Duodenal mucosa (tissue), 2 donors: ENCODE data around the gene MRPS25.
A peak's percentile ranks its signal among the peaks of the same experiment; 100 is the strongest.

Experiments
- H3K27ac ChIP-seq: one replicate; pipeline ENCODE4 v1.7.0; 2013; ENCODE audit warnings: low read depth, low read length
- H3K27me3 ChIP-seq, 2 donors: one replicate each; pipeline ENCODE4 v1.7.0; 2013; ENCODE audit warnings: low read length in 2 of 2, control low read depth in 1 of 2; ENCODE audit not compliant: insufficient read depth in 2 of 2, control insufficient read depth in 1 of 2
- H3K36me3 ChIP-seq, 2 donors: one replicate each; pipeline ENCODE4 v1.7.0; 2013; ENCODE audit warnings: low read length in 2 of 2, control low read depth in 1 of 2; ENCODE audit not compliant: insufficient read depth in 2 of 2, control insufficient read depth in 1 of 2
- H3K4me1 ChIP-seq, 2 donors: one replicate each; pipeline ENCODE4 v1.7.0; 2013; ENCODE audit warnings: low read length in 2 of 2, control low read depth in 1 of 2; ENCODE audit not compliant: insufficient read depth in 2 of 2, control insufficient read depth in 1 of 2
- H3K4me3 ChIP-seq, 2 donors: one replicate each; pipeline ENCODE4 v1.7.0; 2013; ENCODE audit warnings: low read length in 2 of 2, low read depth in 1 of 2
- H3K9ac ChIP-seq, 2 donors: one replicate each; pipeline ENCODE4 v1.7.0; 2013; ENCODE audit warnings: low read length in 2 of 2, low read depth in 1 of 2
- H3K9me3 ChIP-seq, 2 donors: one replicate each; pipeline ENCODE4 v1.7.0; 2013; ENCODE audit warnings: low read length in 2 of 2, control low read depth in 1 of 2; ENCODE audit not compliant: control insufficient read depth in 1 of 2

MRPS25 gene

GRCh38 chr3:15086263-15086662 is 21.1 kb upstream of the MRPS25 start:
- Histone ChIP-seq H3K4me1 (no peaks in the 10 kb centered on the region), H3K36me3 (peaks cover 33 to 73% of the 10 kb centered on the region in 2 donors), H3K9me3 (no peaks in the 10 kb centered on the region), H3K27me3 (no peaks in the 10 kb centered on the region), H3K9ac (no peak overlapping the region), H3K4me3 (no peak overlapping the region), H3K27ac (no peak overlapping the region)

GRCh38 chr3:15083252-15083651 is 18.1 kb upstream of the MRPS25 start:
- Histone ChIP-seq H3K4me3 (no peak overlapping the region), H3K9me3 (no peaks in the 10 kb centered on the region), H3K27me3 (no peaks in the 10 kb centered on the region), H3K4me1 (no peaks in the 10 kb centered on the region), H3K36me3 (peaks cover 45 to 82% of the 10 kb centered on the region in 2 donors), H3K9ac (no peak overlapping the region), H3K27ac (no peak overlapping the region)

- peaks cover 55 to 93% of the 10 kb centered on the region in 2 donors for H3K36me3 ChIP-seq
- no peak overlapping the region for H3K4me3 ChIP-seq
- H3K9me3 ChIP-seq: no peaks in the 10 kb centered on the region
- no peaks in the 10 kb centered on the region for H3K4me1 ChIP-seq
- H3K27me3 ChIP-seq: no peaks in the 10 kb centered on the region
- H3K27ac ChIP-seq: no peak overlapping the region
- no peak overlapping the region for H3K9ac ChIP-seq
Observed at GRCh38 chr3:15081960-15082664, 17.0 kb upstream of the MRPS25 start.

- Histone ChIP-seq H3K9me3 (no peaks in the 10 kb centered on the region), H3K36me3 (peaks cover 64 to 95% of the 10 kb centered on the region in 2 donors), H3K9ac (no peak overlapping the region), H3K4me1 (no peaks in the 10 kb centered on the region), H3K4me3 (no peak overlapping the region), H3K27ac (no peak overlapping the region), H3K27me3 (no peaks in the 10 kb centered on the region)
Observed at GRCh38 chr3:15079091-15079490, 14.0 kb upstream of the MRPS25 start.

- Histone ChIP-seq H3K9ac (no peak overlapping the region), H3K9me3 (no peaks in the 10 kb centered on the region), H3K4me3 (no peak overlapping the region), H3K27me3 (no peaks in the 10 kb centered on the region), H3K36me3 (peaks cover 48 to 79% of the 10 kb centered on the region in 2 donors), H3K27ac (no peak overlapping the region), H3K4me1 (no peaks in the 10 kb centered on the region)
Observed at GRCh38 chr3:15074500-15074899, 9.4 kb upstream of the MRPS25 start.

- Histone ChIP-seq H3K27ac (no peak overlapping the region), H3K9me3 (no peaks in the 10 kb centered on the region), H3K9ac (no peak overlapping the region), H3K4me3 (no peak overlapping the region), H3K27me3 (no peaks in the 10 kb centered on the region), H3K36me3 (peaks cover 30 to 54% of the 10 kb centered on the region in 2 donors), H3K4me1 (no peaks in the 10 kb centered on the region)
Observed at GRCh38 chr3:15071699-15072098, 6.6 kb upstream of the MRPS25 start.

GRCh38 chr3:15069441-15069840 is 4.3 kb upstream of the MRPS25 start:
- H3K9me3 ChIP-seq: no peaks in the 10 kb centered on the region
- no peak overlapping the region for H3K27ac ChIP-seq
- no peaks in the 10 kb centered on the region for H3K27me3 ChIP-seq
- no peak overlapping the region for H3K9ac ChIP-seq
- H3K4me1 ChIP-seq: peaks cover 0 to 5% of the 10 kb centered on the region in 2 donors
- H3K36me3 ChIP-seq: peaks cover 14 to 31% of the 10 kb centered on the region in 2 donors
- no peak overlapping the region for H3K4me3 ChIP-seq

GRCh38 chr3:15066467-15066866 is 1.4 kb upstream of the MRPS25 start:
- no peak overlapping the region for H3K9ac ChIP-seq

GRCh38 chr3:15065550-15066007 is 464 bp upstream of the MRPS25 start:
- peak overlapping the region; percentile 77 to 83 for H3K9ac ChIP-seq
- H3K27me3 ChIP-seq: no peaks in the 10 kb centered on the region
- H3K36me3 ChIP-seq: no peaks in the 10 kb centered on the region
- no peaks in the 10 kb centered on the region for H3K9me3 ChIP-seq
- peak overlapping the region; percentile 89 to 90 for H3K4me3 ChIP-seq
- H3K4me1 ChIP-seq: peaks cover 8 to 19% of the 10 kb centered on the region in 2 donors
- no peak overlapping the region for H3K27ac ChIP-seq

More at GRCh38 chr3:15066467-15066866, 1.4 kb upstream of the MRPS25 start:
- Histone ChIP-seq H3K27me3 (no peaks in the 10 kb centered on the region), H3K36me3 (peaks cover 0 to 3% of the 10 kb centered on the region in 2 donors), H3K4me1 (peaks cover 8 to 19% of the 10 kb centered on the region in 2 donors), H3K4me3 (no peak overlapping the region), H3K9me3 (no peaks in the 10 kb centered on the region), H3K27ac (no peak overlapping the region)

- peaks cover 0 to 4% of the 10 kb centered on the region in 2 donors for H3K36me3 ChIP-seq
- peak overlapping the region; percentile 65 for H3K27ac ChIP-seq
- H3K9me3 ChIP-seq: no peaks in the 10 kb centered on the region
- H3K27me3 ChIP-seq: no peaks in the 10 kb centered on the region
- peak overlapping the region; percentile 77 to 83 for H3K9ac ChIP-seq
- H3K4me1 ChIP-seq: peaks cover 8 to 19% of the 10 kb centered on the region in 2 donors
- peak overlapping the region; percentile 89 to 90 for H3K4me3 ChIP-seq
Observed at GRCh38 chr3:15064299-15064834, 748 bp downstream of the MRPS25 start.
